ENCODE data around the gene UMODL1. TPM values are rescaled to one million over a fixed set of nuclear protein-coding genes. Genes with fewer than 3 reads are reported as not detected.

UMODL1 gene
- total RNA-seq, 5 donors from 2014 or later (not counting 1 experiment from before 2014, with no cell fraction given) = 0.16 to 0.99 (median 0.82) TPM

- ChIA-PET POLR2A (no interaction called here), CTCF (no interaction called here)
- Mint-ChIP-seq H3K9me3 (no peaks in the 10 kb centered on the region), H3K27ac (no peak overlapping the region), H3K27me3 (peaks cover 0 to 2% of the 10 kb centered on the region in 2 donors), H3K4me1 (peaks cover 12 to 21% (median 16%) of the 10 kb centered on the region in 3 donors), H3K4me3 (no peak overlapping the region), H3K36me3 (no peaks in the 10 kb centered on the region)
- H3K36me3 ChIP-seq (ENCODE audit: control insufficient read depth in 2 of 2, extremely low read depth in 1 of 2, insufficient read depth in 1 of 2, low read length in 1 of 2) = no peaks in the 10 kb centered on the region
- peaks cover 20 to 24% of the 10 kb centered on the region in 2 experiments for H3K4me1 ChIP-seq (ENCODE audit: control insufficient read depth in 1 of 2, extremely low read depth in 1 of 2, insufficient read depth in 2 of 2, low read length in 2 of 2)
- H3K27ac ChIP-seq (ENCODE audit: low read length) = no peak overlapping the region
- H3K9me3 ChIP-seq = no peaks in the 10 kb centered on the region
- peaks cover 0 to 23% of the 10 kb centered on the region in 2 experiments for H3K27me3 ChIP-seq (replicated peaks in 1 of 2; ENCODE audit: control insufficient read depth in 2 of 2, extremely low read depth in 1 of 2, insufficient read depth in 2 of 2, low read length in 1 of 2)
- ATAC-seq (replicated peaks in 1 of 4) (no peak), DNase-seq (no peak)
- 84% methylated on average over 8 of the region's 16 CpGs for WGBS (ENCODE audit: insufficient coverage)
- no peak overlapping the region for H3K4me3 ChIP-seq (ENCODE audit: control insufficient read depth in 1 of 2, extremely low read depth in 1 of 2, low read length in 1 of 2)
Observed at GRCh38 chr21:42085246-42086077, 14.3 kb downstream of the UMODL1 start.

- no CpG with 5 or more reads among the region's 7 CpGs for WGBS (ENCODE audit: insufficient coverage)
- H3K27me3 ChIP-seq (replicated peaks in 1 of 2; ENCODE audit: control insufficient read depth in 2 of 2, extremely low read depth in 1 of 2, insufficient read depth in 2 of 2, low read length in 1 of 2) = peaks cover 0 to 25% of the 10 kb centered on the region in 2 experiments
- no peaks in the 10 kb centered on the region for H3K36me3 Mint-ChIP-seq
- no peaks in the 10 kb centered on the region for H3K9me3 ChIP-seq
- H3K4me1 Mint-ChIP-seq = peaks cover 12 to 28% (median 16%) of the 10 kb centered on the region in 3 donors
- DNase-seq = no peak
- H3K9me3 Mint-ChIP-seq = no peaks in the 10 kb centered on the region
- ChIA-PET CTCF (no interaction called here), POLR2A (no interaction called here)
- peaks cover 20 to 24% of the 10 kb centered on the region in 2 experiments for H3K4me1 ChIP-seq (ENCODE audit: control insufficient read depth in 1 of 2, extremely low read depth in 1 of 2, insufficient read depth in 2 of 2, low read length in 2 of 2)
- peaks cover 0 to 6% of the 10 kb centered on the region in 2 donors for H3K27me3 Mint-ChIP-seq
- no peak overlapping the region for H3K27ac Mint-ChIP-seq
- H3K4me3 ChIP-seq (ENCODE audit: control insufficient read depth in 1 of 2, extremely low read depth in 1 of 2, low read length in 1 of 2) = no peak overlapping the region
- H3K36me3 ChIP-seq (ENCODE audit: control insufficient read depth in 2 of 2, extremely low read depth in 1 of 2, insufficient read depth in 1 of 2, low read length in 1 of 2) = no peaks in the 10 kb centered on the region
- ATAC-seq (replicated peaks in 1 of 4) = no peak
- no peak overlapping the region for H3K27ac ChIP-seq (ENCODE audit: low read length)
- no peak overlapping the region for H3K4me3 Mint-ChIP-seq
Observed at GRCh38 chr21:42086969-42087368, 15.9 kb downstream of the UMODL1 start.

GRCh38 chr21:42088148-42088547 lies 17.0 kb downstream of the UMODL1 start:
- ATAC-seq (replicated peaks in 1 of 4) (no peak), DNase-seq (no peak)
- Mint-ChIP-seq H3K36me3 (no peaks in the 10 kb centered on the region), H3K4me1 (peaks cover 12 to 28% (median 16%) of the 10 kb centered on the region in 3 donors), H3K4me3 (no peak overlapping the region), H3K9me3 (no peaks in the 10 kb centered on the region), H3K27ac (no peak overlapping the region), H3K27me3 (peaks cover 0 to 6% of the 10 kb centered on the region in 2 donors)
- H3K36me3 ChIP-seq (ENCODE audit: control insufficient read depth in 2 of 2, extremely low read depth in 1 of 2, insufficient read depth in 1 of 2, low read length in 1 of 2) = no peaks in the 10 kb centered on the region
- ChIA-PET POLR2A (interaction anchor here (0.5 to 0.6 kb wide), 2 partner anchors 24 to 1806 kb away, joined by 5 to 6 read pairs; no protein-coding TSS in a partner anchor), CTCF (no interaction called here)
- WGBS (ENCODE audit: insufficient coverage) = 90% methylated on average over 14 of the region's 14 CpGs
- H3K4me3 ChIP-seq (ENCODE audit: control insufficient read depth in 1 of 2, extremely low read depth in 1 of 2, low read length in 1 of 2) = no peak overlapping the region
- H3K4me1 ChIP-seq (ENCODE audit: control insufficient read depth in 1 of 2, extremely low read depth in 1 of 2, insufficient read depth in 2 of 2, low read length in 2 of 2) = peaks cover 20 to 24% of the 10 kb centered on the region in 2 experiments
- H3K27me3 ChIP-seq (replicated peaks in 1 of 2; ENCODE audit: control insufficient read depth in 2 of 2, extremely low read depth in 1 of 2, insufficient read depth in 2 of 2, low read length in 1 of 2) = peaks cover 0 to 24% of the 10 kb centered on the region in 2 experiments
- no peak overlapping the region for H3K27ac ChIP-seq (ENCODE audit: low read length)
- no peaks in the 10 kb centered on the region for H3K9me3 ChIP-seq

GRCh38 chr21:42088658-42089057 lies 17.5 kb downstream of the UMODL1 start:
- CTCF ChIA-PET = no interaction called here
- Mint-ChIP-seq H3K4me1 (peaks cover 12 to 28% (median 16%) of the 10 kb centered on the region in 3 donors), H3K27ac (peak overlapping the region; percentile 4 to 60), H3K36me3 (no peaks in the 10 kb centered on the region), H3K27me3 (peaks cover 0 to 6% of the 10 kb centered on the region in 2 donors), H3K9me3 (no peaks in the 10 kb centered on the region), H3K4me3 (peak overlapping the region in 1 of 3 donors; percentile 71)
- H3K27ac ChIP-seq (ENCODE audit: low read length) = no peak overlapping the region
- no peak overlapping the region for H3K4me3 ChIP-seq (ENCODE audit: control insufficient read depth in 1 of 2, extremely low read depth in 1 of 2, low read length in 1 of 2)
- 86% methylated on average over 4 of the region's 5 CpGs for WGBS (ENCODE audit: insufficient coverage)
- DNase-seq (no peak), ATAC-seq (replicated peaks in 1 of 4) (no peak)
- POLR2A ChIA-PET = interaction anchor here in 1 of 2 donors (0.6 kb wide), 1 partner anchor 23 kb away, joined by 5 read pairs; no protein-coding TSS in a partner anchor
- H3K9me3 ChIP-seq = no peaks in the 10 kb centered on the region
- no peaks in the 10 kb centered on the region for H3K36me3 ChIP-seq (ENCODE audit: control insufficient read depth in 2 of 2, extremely low read depth in 1 of 2, insufficient read depth in 1 of 2, low read length in 1 of 2)
- H3K4me1 ChIP-seq (ENCODE audit: control insufficient read depth in 1 of 2, extremely low read depth in 1 of 2, insufficient read depth in 2 of 2, low read length in 2 of 2) = peaks cover 20 to 24% of the 10 kb centered on the region in 2 experiments
- peaks cover 0 to 24% of the 10 kb centered on the region in 2 experiments for H3K27me3 ChIP-seq (replicated peaks in 1 of 2; ENCODE audit: control insufficient read depth in 2 of 2, extremely low read depth in 1 of 2, insufficient read depth in 2 of 2, low read length in 1 of 2)

- CTCF ChIA-PET = no interaction called here
- H3K4me3 Mint-ChIP-seq = peak overlapping the region in 1 of 3 donors; percentile 71
- ATAC-seq (replicated peaks in 1 of 4) (peak; percentile 56 to 93 (median 73)), DNase-seq (peak in 17 of 35 experiments; percentile 14 to 56 (median 38))
- no peaks in the 10 kb centered on the region for H3K36me3 Mint-ChIP-seq
- Histone ChIP-seq H3K36me3 (ENCODE audit: control insufficient read depth in 2 of 2, extremely low read depth in 1 of 2, insufficient read depth in 1 of 2, low read length in 1 of 2) (no peaks in the 10 kb centered on the region), H3K27me3 (replicated peaks in 1 of 2; ENCODE audit: control insufficient read depth in 2 of 2, extremely low read depth in 1 of 2, insufficient read depth in 2 of 2, low read length in 1 of 2) (peaks cover 0 to 27% of the 10 kb centered on the region in 2 experiments), H3K4me3 (ENCODE audit: control insufficient read depth in 1 of 2, extremely low read depth in 1 of 2, low read length in 1 of 2) (no peak overlapping the region), H3K9me3 (no peaks in the 10 kb centered on the region), H3K4me1 (ENCODE audit: control insufficient read depth in 1 of 2, extremely low read depth in 1 of 2, insufficient read depth in 2 of 2, low read length in 2 of 2) (peaks cover 20 to 24% of the 10 kb centered on the region in 2 experiments), H3K27ac (ENCODE audit: low read length) (no peak overlapping the region)
- H3K27me3 Mint-ChIP-seq = peaks cover 0 to 6% of the 10 kb centered on the region in 2 donors
- H3K4me1 Mint-ChIP-seq = peaks cover 12 to 28% (median 16%) of the 10 kb centered on the region in 3 donors
- 33% methylated on average over 10 of the region's 12 CpGs for WGBS (ENCODE audit: insufficient coverage)
- H3K27ac Mint-ChIP-seq = peak overlapping the region; percentile 1 to 60
- H3K9me3 Mint-ChIP-seq = no peaks in the 10 kb centered on the region
- POLR2A ChIA-PET = no interaction called here
Observed at GRCh38 chr21:42089093-42089631, 18.0 kb downstream of the UMODL1 start.

- Histone ChIP-seq H3K9me3 (no peaks in the 10 kb centered on the region), H3K27me3 (replicated peaks in 1 of 2; ENCODE audit: control insufficient read depth in 2 of 2, extremely low read depth in 1 of 2, insufficient read depth in 2 of 2, low read length in 1 of 2) (peaks cover 0 to 31% of the 10 kb centered on the region in 2 experiments), H3K4me1 (ENCODE audit: control insufficient read depth in 1 of 2, extremely low read depth in 1 of 2, insufficient read depth in 2 of 2, low read length in 2 of 2) (peaks cover 20 to 24% of the 10 kb centered on the region in 2 experiments), H3K27ac (ENCODE audit: low read length) (no peak overlapping the region), H3K36me3 (ENCODE audit: control insufficient read depth in 2 of 2, extremely low read depth in 1 of 2, insufficient read depth in 1 of 2, low read length in 1 of 2) (no peaks in the 10 kb centered on the region), H3K4me3 (ENCODE audit: control insufficient read depth in 1 of 2, extremely low read depth in 1 of 2, low read length in 1 of 2) (no peak overlapping the region)
- H3K9me3 Mint-ChIP-seq = no peaks in the 10 kb centered on the region
- H3K27me3 Mint-ChIP-seq = peaks cover 0 to 6% of the 10 kb centered on the region in 2 donors
- POLR2A ChIA-PET = no interaction called here
- no peak for DNase-seq
- CTCF ChIA-PET = no interaction called here
- H3K4me1 Mint-ChIP-seq = peaks cover 12 to 28% (median 16%) of the 10 kb centered on the region in 3 donors
- no peaks in the 10 kb centered on the region for H3K36me3 Mint-ChIP-seq
- no peak overlapping the region for H3K27ac Mint-ChIP-seq
- ATAC-seq (replicated peaks in 1 of 4) = peak in 2 of 4 experiments; percentile 24 to 48
- H3K4me3 Mint-ChIP-seq = peak overlapping the region in 1 of 3 donors; percentile 71
- WGBS (ENCODE audit: insufficient coverage) = 93% methylated on average over 18 of the region's 21 CpGs
Observed at GRCh38 chr21:42089665-42090310, 18.7 kb downstream of the UMODL1 start.

Data from T-cell (primary cell).